Skeletal muscle satellite cell (primary cell): ENCODE results near the gene MUC13.

ENCODE experiments used
- H3K27me3 ChIP-seq: 2 replicates; pipeline ENCODE4 v1.7.0; 2013; ENCODE audit warnings: low read length; ENCODE audit not compliant: control insufficient read depth, insufficient read depth
- H3K36me3 ChIP-seq: 2 replicates; pipeline ENCODE4 v1.7.0; 2013; ENCODE audit warnings: mild to moderate bottlenecking, control low read depth, low read length; ENCODE audit not compliant: insufficient read depth
- H3K4me1 ChIP-seq: 2 replicates; pipeline ENCODE4 v1.7.0; 2013; ENCODE audit warnings: low read length; ENCODE audit not compliant: control insufficient read depth, insufficient read depth
- H3K4me2 ChIP-seq: 2 replicates; pipeline ENCODE4 v1.7.0; 2013; ENCODE audit warnings: mild to moderate bottlenecking, low read length
- H3K4me3 ChIP-seq: 2 replicates; pipeline ENCODE4 v1.7.0; 2013; ENCODE audit warnings: low read length
- H3K9ac ChIP-seq: 2 replicates; pipeline ENCODE4 v1.7.0; 2013; ENCODE audit warnings: mild to moderate bottlenecking, low read depth, low read length, moderate library complexity
- H3K9me3 ChIP-seq: replicated peaks from 2 replicates; pipeline ENCODE4 v1.7.0; 2013; ENCODE audit warnings: mild to moderate bottlenecking, control low read depth, low read length

MUC13 gene

DNA sequence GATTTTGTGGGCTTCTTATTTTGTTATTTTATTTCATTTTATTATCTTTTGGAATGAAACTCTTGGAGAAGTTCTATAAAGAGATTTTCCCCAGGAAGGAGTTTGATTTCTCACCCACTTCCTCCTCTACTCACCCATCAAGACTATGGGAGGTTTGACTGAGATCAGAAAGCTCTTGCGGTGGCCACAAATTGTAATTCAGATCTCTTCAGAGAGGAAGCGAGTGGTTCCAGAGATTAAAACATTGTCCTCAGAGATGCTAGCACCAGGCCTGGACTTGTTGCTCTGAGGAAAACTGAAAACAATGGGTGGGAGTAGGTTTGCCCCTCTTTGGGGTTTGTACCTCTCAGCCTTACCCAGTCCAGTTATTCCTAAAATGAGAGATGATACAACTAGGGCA lies 8.1 kb upstream of the MUC13 start:
- H3K36me3 ChIP-seq, result no peaks in the 10 kb centered on the region
- no peak overlapping the region for H3K4me3 ChIP-seq
- no peaks in the 10 kb centered on the region for H3K9me3 ChIP-seq
- H3K4me2 ChIP-seq, result no peak overlapping the region
- no peak overlapping the region for H3K9ac ChIP-seq
- no peaks in the 10 kb centered on the region for H3K4me1 ChIP-seq
- peaks cover 3% of the 10 kb centered on the region for H3K27me3 ChIP-seq

DNA sequence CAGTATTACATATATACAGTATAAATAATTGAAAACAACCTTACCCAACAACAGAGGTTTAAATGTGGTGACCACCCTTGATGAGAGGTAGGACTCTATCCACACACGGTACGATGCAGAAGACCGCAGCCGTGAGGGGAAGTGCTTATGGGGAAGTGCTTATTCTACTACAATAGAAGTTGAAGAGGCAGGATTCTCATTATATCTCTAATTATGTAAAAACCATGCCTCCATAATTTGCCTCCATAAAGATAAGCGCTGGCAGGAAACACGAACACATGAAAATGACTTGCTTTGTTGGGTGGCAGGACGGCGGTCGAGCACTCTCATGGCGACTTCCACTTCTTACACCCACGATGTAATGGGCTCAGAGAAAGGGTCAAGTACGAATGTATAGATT lies 7.2 kb upstream of the MUC13 start:
- peaks cover 7% of the 10 kb centered on the region for H3K27me3 ChIP-seq
- no peaks in the 10 kb centered on the region for H3K4me1 ChIP-seq

DNA sequence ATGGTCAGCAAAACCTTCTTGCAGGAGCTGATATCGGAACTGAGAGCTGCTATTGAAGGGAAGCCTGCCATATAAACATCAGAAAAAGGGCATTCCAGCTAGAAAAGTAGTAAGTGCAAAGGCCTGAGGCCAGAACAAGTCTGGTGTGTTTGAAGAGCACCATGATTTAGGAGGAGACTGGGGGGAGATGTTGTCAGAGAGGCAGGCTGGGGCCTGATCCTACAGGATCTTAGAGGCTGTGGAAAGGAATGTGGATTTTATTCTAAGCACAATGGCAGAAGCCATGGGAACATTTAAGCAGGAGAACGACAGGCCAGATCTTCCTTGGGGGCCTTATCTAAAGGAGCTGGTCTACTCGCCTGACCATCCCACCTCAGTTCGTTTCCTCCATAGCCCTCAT lies 5.1 kb upstream of the MUC13 start:
- Histone ChIP-seq H3K4me3 (no peak overlapping the region), H3K9ac (no peak overlapping the region), H3K4me2 (no peak overlapping the region), H3K4me1 (no peaks in the 10 kb centered on the region), H3K36me3 (no peaks in the 10 kb centered on the region), H3K9me3 (no peaks in the 10 kb centered on the region), H3K27me3 (peaks cover 7% of the 10 kb centered on the region)

More for the DNA sequence above, 7.2 kb upstream of the MUC13 start:
- no peaks in the 10 kb centered on the region for H3K36me3 ChIP-seq
- no peak overlapping the region for H3K9ac ChIP-seq
- no peak overlapping the region for H3K4me2 ChIP-seq
- no peak overlapping the region for H3K4me3 ChIP-seq
- H3K9me3 ChIP-seq, result no peaks in the 10 kb centered on the region

DNA sequence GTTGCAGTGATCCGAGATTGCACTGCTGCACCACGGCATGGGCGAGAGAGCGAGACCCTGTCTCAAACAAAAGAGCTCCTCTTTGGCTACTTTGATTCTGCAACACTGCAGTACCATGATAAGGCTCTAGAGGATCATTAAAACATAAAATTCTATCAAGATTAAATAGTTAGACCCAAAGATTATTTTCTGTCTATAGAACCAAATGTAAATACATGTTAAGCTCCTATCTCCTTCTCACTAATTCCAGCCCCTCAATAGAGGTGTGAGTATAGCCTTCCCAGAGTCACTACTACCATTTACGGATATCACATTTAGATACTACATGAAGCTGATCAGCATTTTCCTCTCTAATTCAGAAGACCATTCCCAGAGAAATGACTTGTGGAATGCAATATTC lies 4.3 kb upstream of the MUC13 start:
- Histone ChIP-seq H3K4me3 (no peak overlapping the region), H3K9me3 (no peaks in the 10 kb centered on the region), H3K4me1 (no peaks in the 10 kb centered on the region), H3K36me3 (no peaks in the 10 kb centered on the region), H3K4me2 (no peak overlapping the region), H3K9ac (no peak overlapping the region), H3K27me3 (peaks cover 7% of the 10 kb centered on the region)

DNA sequence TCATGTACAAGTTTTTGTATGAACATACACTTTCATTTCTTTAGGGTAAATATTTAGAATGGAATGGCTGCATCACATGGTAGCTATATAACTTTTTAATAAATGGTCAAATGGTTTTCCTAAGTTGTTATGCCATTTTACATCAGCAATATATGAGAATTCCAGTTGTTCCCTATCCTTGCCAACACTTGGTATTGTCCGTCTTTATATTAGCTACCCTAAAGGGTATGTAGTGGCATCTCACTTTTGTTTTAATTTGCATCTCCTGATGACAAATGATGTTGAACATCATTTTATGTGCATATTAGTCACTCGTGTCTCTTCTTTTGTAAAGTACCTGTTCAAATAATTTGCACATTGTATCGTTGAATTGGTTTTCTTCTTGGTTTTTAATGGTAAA lies 2.5 kb upstream of the MUC13 start:
- Histone ChIP-seq H3K4me1 (no peaks in the 10 kb centered on the region), H3K27me3 (peaks cover 7% of the 10 kb centered on the region), H3K36me3 (no peaks in the 10 kb centered on the region), H3K9ac (no peak overlapping the region), H3K4me3 (no peak overlapping the region), H3K9me3 (no peaks in the 10 kb centered on the region), H3K4me2 (no peak overlapping the region)

DNA sequence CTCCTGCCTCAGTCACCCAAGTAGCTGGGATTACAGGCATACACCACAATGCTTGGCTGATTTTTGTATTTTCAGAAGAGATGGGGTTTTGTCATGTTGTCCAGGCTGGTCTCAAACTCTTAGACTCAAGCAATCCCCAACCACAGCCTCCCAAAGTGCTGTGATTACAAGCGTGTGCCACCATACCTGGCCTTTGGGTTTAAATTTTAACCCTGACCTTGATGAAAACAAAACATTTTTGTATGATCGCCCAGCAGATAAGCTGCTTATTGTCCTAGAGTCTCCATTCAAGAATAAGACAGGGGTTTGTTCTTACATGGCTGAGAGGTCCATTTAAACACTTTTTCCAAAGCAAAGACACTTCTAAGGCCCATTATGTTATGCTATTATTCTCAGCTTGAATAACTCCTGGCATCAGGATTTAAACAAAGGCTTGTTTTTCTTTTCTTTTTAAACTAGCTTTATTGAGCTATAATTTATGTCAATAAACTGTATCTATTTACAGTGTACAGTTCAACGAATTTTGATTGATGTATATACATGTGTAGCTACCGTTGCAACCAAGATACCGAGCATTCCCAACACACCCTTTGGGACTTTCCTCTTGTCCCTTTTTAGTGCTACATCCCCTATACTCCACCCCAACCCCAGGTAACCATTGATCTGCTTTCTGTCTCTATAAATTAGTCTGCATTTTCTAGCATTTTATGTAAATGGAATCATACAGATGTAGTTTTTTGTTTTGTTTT lies 1.4 kb upstream of the MUC13 start:
- H3K4me1 ChIP-seq, result no peaks in the 10 kb centered on the region
- no peak overlapping the region for H3K4me3 ChIP-seq
- H3K9me3 ChIP-seq, result no peaks in the 10 kb centered on the region
- H3K36me3 ChIP-seq, result no peaks in the 10 kb centered on the region
- peaks cover 7% of the 10 kb centered on the region for H3K27me3 ChIP-seq
- no peak overlapping the region for H3K9ac ChIP-seq
- no peak overlapping the region for H3K4me2 ChIP-seq

DNA sequence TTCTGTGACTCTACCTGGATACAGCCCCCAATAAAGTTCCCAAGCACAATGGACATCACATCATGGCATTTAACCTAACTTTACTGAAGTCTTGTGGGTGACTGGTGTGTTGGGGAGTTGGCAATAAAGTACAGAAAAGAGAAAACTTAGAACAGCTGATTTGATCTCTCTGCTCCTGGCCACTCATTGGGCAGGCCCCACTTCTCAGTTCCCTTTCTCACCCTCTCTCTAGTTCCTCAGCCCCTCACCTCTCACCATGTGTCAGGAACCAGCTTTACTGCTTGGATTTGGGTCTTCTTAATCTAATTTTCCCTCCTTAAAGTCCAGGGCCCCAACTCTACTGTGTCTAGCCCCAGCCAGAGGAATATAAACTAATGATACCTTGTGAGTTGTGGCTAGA lies 713 bp upstream of the MUC13 start:
- H3K4me1 ChIP-seq, result no peaks in the 10 kb centered on the region
- peaks cover 7% of the 10 kb centered on the region for H3K27me3 ChIP-seq
- H3K4me2 ChIP-seq, result no peak overlapping the region
- H3K4me3 ChIP-seq, result no peak overlapping the region
- no peaks in the 10 kb centered on the region for H3K36me3 ChIP-seq
- H3K9me3 ChIP-seq, result no peaks in the 10 kb centered on the region
- H3K9ac ChIP-seq, result no peak overlapping the region

DNA sequence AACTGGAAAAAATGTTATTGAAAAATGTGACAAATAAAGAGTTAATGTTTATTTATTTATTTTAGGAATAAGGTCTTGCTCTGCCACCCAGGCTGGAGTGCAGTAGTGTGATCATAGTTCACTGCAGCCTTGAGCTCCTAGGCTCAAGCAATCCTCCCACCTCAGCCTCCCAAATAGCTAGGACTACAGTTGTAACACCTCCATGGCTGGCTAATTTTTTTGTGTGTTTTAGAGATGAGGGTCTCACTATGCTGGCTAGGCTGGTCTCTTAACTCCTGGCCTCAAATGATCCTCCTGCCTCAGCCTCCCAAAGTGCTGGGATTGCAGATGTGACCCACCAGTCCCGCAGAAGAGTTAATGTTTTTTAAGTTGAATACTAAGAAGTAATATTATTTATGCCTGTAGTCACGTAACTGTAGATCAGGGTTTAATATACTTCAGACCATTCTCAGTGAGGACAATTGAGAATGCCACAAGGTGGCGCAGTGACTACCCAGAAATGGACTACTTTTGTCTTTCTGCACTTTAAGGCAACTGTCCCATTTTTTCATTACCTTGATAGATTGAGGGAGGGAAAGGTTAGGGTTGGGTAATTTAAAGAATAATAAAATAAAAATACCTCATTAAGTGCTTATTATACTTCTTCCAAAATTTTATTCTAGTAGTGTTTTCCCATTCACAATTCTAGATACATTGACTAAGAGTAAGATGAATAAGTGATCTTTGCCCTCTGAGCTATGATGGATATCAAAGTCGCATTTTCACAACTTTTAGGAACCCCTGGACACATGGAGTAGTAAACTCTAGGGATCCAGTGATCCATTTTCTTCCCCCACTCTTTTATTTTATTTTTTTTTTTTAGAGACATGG lies 6.0 kb downstream of the MUC13 start:
- no peak overlapping the region for H3K4me2 ChIP-seq

DNA sequence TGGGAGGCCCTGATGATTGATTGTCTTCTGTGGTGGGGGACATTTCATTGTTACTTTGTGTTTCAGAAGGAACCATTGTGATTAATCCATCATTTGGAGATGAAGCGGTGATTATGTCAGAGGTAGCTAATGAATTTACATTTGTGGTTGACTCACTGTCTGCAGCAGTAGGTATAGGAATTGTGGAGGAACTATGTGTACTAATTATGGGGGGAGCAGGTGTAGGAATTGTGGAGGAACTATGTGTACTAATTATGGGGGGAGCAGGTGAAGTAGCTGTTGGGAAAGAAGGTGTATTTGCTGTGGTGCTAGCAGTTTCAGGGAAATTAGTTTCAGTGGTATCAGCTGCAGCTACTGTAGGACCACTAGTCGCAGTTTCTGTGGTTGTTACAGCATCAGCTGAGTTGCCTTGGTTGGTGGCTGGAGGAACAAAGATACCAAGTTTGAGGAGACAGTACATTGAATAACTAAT lies 6.9 kb downstream of the MUC13 start:
- Histone ChIP-seq H3K4me3 (no peak overlapping the region), H3K9ac (no peak overlapping the region), H3K4me2 (no peak overlapping the region), H3K27me3 (peaks cover 9% of the 10 kb centered on the region), H3K36me3 (no peaks in the 10 kb centered on the region), H3K4me1 (no peaks in the 10 kb centered on the region), H3K9me3 (no peaks in the 10 kb centered on the region)

More for the DNA sequence above, 6.0 kb downstream of the MUC13 start:
- no peaks in the 10 kb centered on the region for H3K4me1 ChIP-seq
- H3K9ac ChIP-seq, result no peak overlapping the region
- H3K27me3 ChIP-seq, result peaks cover 9% of the 10 kb centered on the region
- H3K9me3 ChIP-seq, result no peaks in the 10 kb centered on the region
- H3K4me3 ChIP-seq, result no peak overlapping the region
- H3K36me3 ChIP-seq, result no peaks in the 10 kb centered on the region

DNA sequence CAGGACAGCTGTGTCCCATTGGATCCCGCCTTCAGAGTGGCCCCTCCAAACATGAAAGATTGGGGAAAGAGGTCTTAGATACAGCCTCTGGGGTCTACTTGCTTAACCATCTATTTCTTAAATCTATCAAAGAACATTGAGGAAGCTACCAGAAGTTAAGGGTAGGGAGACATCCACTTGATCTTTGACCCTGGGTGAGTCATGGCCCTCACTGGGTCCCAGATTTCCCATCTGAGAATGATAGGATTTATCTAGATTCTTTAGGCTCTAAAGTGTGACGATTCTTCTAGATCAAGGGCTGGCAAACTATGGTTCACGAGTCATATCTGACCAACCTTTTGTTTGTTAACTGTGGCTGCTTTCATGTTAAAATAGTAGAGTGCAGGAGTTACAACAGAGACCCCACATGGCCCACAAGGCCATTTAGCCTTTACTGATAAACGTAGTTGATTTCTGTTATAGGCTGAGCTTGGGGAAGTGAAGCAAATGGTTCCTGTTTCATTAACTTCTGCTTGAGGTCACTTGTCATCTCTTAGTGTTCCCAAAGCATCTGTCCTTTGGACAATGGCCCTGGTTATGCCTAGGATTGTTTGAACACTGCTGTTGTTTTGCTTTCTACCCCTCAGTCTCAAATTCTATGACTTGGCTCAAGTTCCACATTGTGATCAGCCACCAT lies 8.0 kb downstream of the MUC13 start:
- H3K4me3 ChIP-seq, result no peak overlapping the region
- H3K36me3 ChIP-seq, result no peaks in the 10 kb centered on the region
- H3K4me1 ChIP-seq, result no peaks in the 10 kb centered on the region
- no peak overlapping the region for H3K4me2 ChIP-seq
- no peaks in the 10 kb centered on the region for H3K9me3 ChIP-seq
- H3K27me3 ChIP-seq, result peaks cover 9% of the 10 kb centered on the region
- H3K9ac ChIP-seq, result no peak overlapping the region

DNA sequence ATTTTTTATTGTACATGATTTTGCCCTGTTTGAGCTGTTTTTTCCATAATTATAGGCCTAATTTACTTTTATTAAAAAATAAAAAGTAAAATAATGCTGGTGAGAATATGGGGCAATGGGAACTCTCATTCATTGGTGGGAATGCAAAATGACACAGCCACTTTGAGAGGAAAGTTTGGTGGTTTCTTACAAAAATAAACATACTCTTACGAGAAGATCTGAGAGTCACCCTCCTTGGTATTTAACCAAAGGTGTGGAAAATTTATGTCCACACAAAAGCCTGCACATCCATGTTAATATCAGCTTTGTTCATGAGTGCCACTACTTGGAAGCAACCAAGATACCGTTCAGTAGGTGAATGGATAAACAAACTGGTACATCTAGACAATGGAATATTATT lies 9.8 kb downstream of the MUC13 start:
- Histone ChIP-seq H3K36me3 (no peaks in the 10 kb centered on the region), H3K4me1 (no peaks in the 10 kb centered on the region), H3K4me2 (no peak overlapping the region), H3K9ac (no peak overlapping the region), H3K4me3 (no peak overlapping the region), H3K27me3 (peaks cover 5% of the 10 kb centered on the region), H3K9me3 (no peaks in the 10 kb centered on the region)
